HCT116 (cell line): ENCODE results near the gene HDAC11. TPM values are rescaled to one million over a fixed set of nuclear protein-coding genes. Genes with fewer than 3 reads are reported as not detected.

Experiments used
- ATAC-seq: fragments of 200-7000 bp; cut with Tn5 transposase; 2 replicates; pipeline ENCODE4 v1.9.1; 2020; ENCODE audit warnings: mild to moderate bottlenecking, moderate library complexity
- BruUV-seq: library from RNA; stranded (reverse); fragments of 400-500 nt; replicated peaks from 2 replicates; lab custom pipeline; 2021; lab: Mats Ljungman, UMichigan
- CTCF ChIA-PET: fragments of 300-600 bp; sonication (Branson Sonifier 250); formaldehyde crosslinking; loops from one replicate; lab custom pipeline; 2021; ENCODE audit warnings: antibody characterized with exemption; lab: Charles Lee
- POLR2A ChIA-PET: fragments of 300-600, 350-600 bp; sonication (Branson Sonifier 250); formaldehyde crosslinking; loops from one replicate; lab custom pipeline; 2021; ENCODE audit warnings: antibody characterized with exemption; lab: Charles Lee
- RAD21 ChIA-PET, 2 experiments: fragments of 300-600 bp; sonication (Branson Sonifier 250); formaldehyde crosslinking; loops; one replicate each; lab custom pipeline; 2023; ENCODE audit warnings: low total read pairs in 2 of 2; ENCODE audit not compliant: uncharacterized antibody in 2 of 2, unreplicated experiment in 2 of 2, low non-redundant PET in 1 of 2; lab: Charles Lee
- DNase-seq: peaks from one replicate; pipeline ENCODE4 v3.0.0-alpha.2; 2010; ENCODE audit warnings: low read depth, low spot score
- H2AFZ ChIP-seq: fragments of 200-600 bp; shearing (Covaris generic), sonication (generic); 2 replicates; pipeline ENCODE4 v1.6.1; 2017; ENCODE audit warnings: low read depth, mixed run types, mixed read lengths, antibody characterized with exemption, low read length; ENCODE audit not compliant: poor library complexity, severe bottlenecking
- H3K27ac ChIP-seq: 2 replicates; pipeline ENCODE4 v1.5.1; 2012; ENCODE audit warnings: low read depth, low read length
- H3K27me3 ChIP-seq: fragments of 200-600 bp; sonication (generic); 2 replicates; pipeline ENCODE4 v1.6.1; 2016; ENCODE audit warnings: mixed run types, low read length, mixed read lengths; ENCODE audit not compliant: insufficient read depth
- H3K36me3 ChIP-seq, 2 experiments: fragments of 200-500 bp in 1 of 2; fragments of 200-600 bp in 1 of 2; sonication (Bioruptor generic) in 1 of 2; sonication (generic) in 1 of 2; 2 replicates each; pipeline versions ENCODE4 v1.5.1 to v1.6.1; 2014 to 2016; ENCODE audit warnings: low read length in 2 of 2, inconsistent platforms in 1 of 2, mixed read lengths in 1 of 2, mixed run types in 1 of 2; ENCODE audit not compliant: insufficient read depth in 2 of 2, control insufficient read depth in 1 of 2
- H3K4me1 ChIP-seq, 2 experiments: fragments of 200-600 bp in 1 of 2; sonication (generic) in 1 of 2; 2 replicates each; pipeline versions ENCODE4 v1.5.1 to v1.6.1; 2012 to 2017; ENCODE audit warnings: low read length in 2 of 2, inconsistent platforms in 1 of 2, mild to moderate bottlenecking in 1 of 2, mixed read lengths in 1 of 2, mixed run types in 1 of 2, moderate library complexity in 1 of 2; ENCODE audit not compliant: insufficient read depth in 2 of 2, control insufficient read depth in 1 of 2
- H3K4me2 ChIP-seq: fragments of 200-600 bp; sonication (generic); 2 replicates; pipeline ENCODE4 v1.6.1; 2017; ENCODE audit warnings: mixed run types, low read length, mixed read lengths
- H3K4me3 ChIP-seq, 2 experiments: fragments of 200-600 bp in 1 of 2; sonication (generic) in 1 of 2; replicated peaks in 1 of 2; 2 replicates each; pipeline ENCODE4 v1.5.1; 2011 to 2016; ENCODE audit warnings: low read length in 2 of 2, control low read depth in 1 of 2, low read depth in 1 of 2, mild to moderate bottlenecking in 1 of 2, mixed read lengths in 1 of 2, mixed run types in 1 of 2
- H3K79me2 ChIP-seq: fragments of 200-600 bp; sonication (generic); 2 replicates; pipeline ENCODE4 v1.6.1; 2017; ENCODE audit warnings: mild to moderate bottlenecking, mixed run types, low read length, moderate library complexity, mixed read lengths; ENCODE audit not compliant: insufficient read depth
- H3K9ac ChIP-seq: fragments of 200-600 bp; sonication (generic); 2 replicates; pipeline ENCODE4 v1.6.1; 2016; ENCODE audit warnings: low read length, mixed read lengths
- H3K9me2 ChIP-seq: fragments of 200-600 bp; sonication (generic), shearing (Covaris generic); 2 replicates; pipeline ENCODE4 v1.6.1; 2017; ENCODE audit warnings: mixed run types, mild to moderate bottlenecking, moderate library complexity; ENCODE audit not compliant: insufficient read depth
- H3K9me3 ChIP-seq, 2 experiments: fragments of 200-500 bp in 1 of 2; fragments of 200-600 bp in 1 of 2; sonication (Bioruptor generic) in 1 of 2; sonication (generic) in 1 of 2; 2 replicates each; pipeline ENCODE4 v1.6.1; 2014 to 2017; ENCODE audit warnings: low read length in 2 of 2, mixed read lengths in 2 of 2, inconsistent platforms in 1 of 2, low read depth in 1 of 2, mild to moderate bottlenecking in 1 of 2, mixed run types in 1 of 2, moderate library complexity in 1 of 2; ENCODE audit not compliant: control insufficient read depth in 1 of 2, insufficient read depth in 1 of 2
- H4K20me1 ChIP-seq: fragments of 200-600 bp; sonication (generic), shearing (Covaris generic); 2 replicates; pipeline ENCODE4 v1.6.1; 2017; ENCODE audit warnings: mixed run types, mild to moderate bottlenecking, moderate library complexity; ENCODE audit not compliant: insufficient read depth
- CBX3 ChIP-seq: IDR thresholded peaks from 2 replicates; pipeline ENCODE4 v1.6.1; 2012; ENCODE audit warnings: low read depth
- CEBPB ChIP-seq: IDR thresholded peaks from 2 replicates; pipeline ENCODE4 v1.6.1; 2012; ENCODE audit warnings: low read depth
- EGR1 ChIP-seq: IDR thresholded peaks from 2 replicates; pipeline ENCODE4 v1.6.1; 2012; ENCODE audit warnings: low read depth
- ELF1 ChIP-seq: IDR thresholded peaks from 2 replicates; pipeline ENCODE4 v1.6.1; 2012; ENCODE audit warnings: low read depth, borderline replicate concordance
- EZH2phosphoT487 ChIP-seq: fragments of 200-600 bp; IDR thresholded peaks from 2 replicates; pipeline ENCODE4 v1.6.1; 2018; ENCODE audit warnings: antibody characterized with exemption, borderline replicate concordance
- FOSL1 ChIP-seq: IDR thresholded peaks from 2 replicates; pipeline ENCODE4 v1.6.1; 2012; ENCODE audit warnings: low read depth
- JUND ChIP-seq: IDR thresholded peaks from 2 replicates; pipeline ENCODE4 v1.6.1; 2012
- POLR2AphosphoS5 ChIP-seq: IDR thresholded peaks from 2 replicates; pipeline ENCODE4 v1.6.1; 2011; ENCODE audit warnings: mild to moderate bottlenecking, low read depth, low read length, moderate library complexity
- RAD21 ChIP-seq: IDR thresholded peaks from 2 replicates; pipeline ENCODE4 v1.6.1; 2012; ENCODE audit warnings: low read depth, mild to moderate bottlenecking
- SIN3A ChIP-seq: IDR thresholded peaks from 2 replicates; pipeline ENCODE4 v1.6.1; 2012; ENCODE audit warnings: low read depth
- SRF ChIP-seq: IDR thresholded peaks from 2 replicates; pipeline ENCODE4 v1.6.1; 2012; ENCODE audit warnings: low read depth
- TCF7L2 ChIP-seq: IDR thresholded peaks from 2 replicates; pipeline ENCODE4 v1.7.0; 2011; ENCODE audit warnings: borderline replicate concordance, inconsistent platforms; ENCODE audit not compliant: insufficient read depth, insufficient read length; ENCODE audit errors: extremely low read depth
- YY1 ChIP-seq: IDR thresholded peaks from 2 replicates; pipeline ENCODE4 v1.6.1; 2011; ENCODE audit warnings: low read length, low read depth, moderate library complexity, mild to moderate bottlenecking; ENCODE audit not compliant: insufficient replicate concordance; ENCODE audit errors: extremely low read depth
- ZBTB33 ChIP-seq: IDR thresholded peaks from 2 replicates; pipeline ENCODE4 v1.6.1; 2011; ENCODE audit warnings: mild to moderate bottlenecking, low read length, moderate library complexity; ENCODE audit not compliant: insufficient replicate concordance; ENCODE audit errors: extremely low read depth
- ZNF274 ChIP-seq: fragments of 200-500 bp; sonication (Bioruptor generic); IDR thresholded peaks from 2 replicates; pipeline ENCODE4 v1.6.1; 2014; ENCODE audit warnings: mild to moderate bottlenecking, low read depth, low read length, inconsistent platforms
- intact Hi-C: fragments of 100-400 bp; cut with micrococcal nuclease; formaldehyde crosslinking; loops from 2 replicates; pipeline ENCODE4 v1.10.0; 2022
- total RNA-seq: library from RNA; stranded (reverse); gene quantifications from one replicate; pipeline ENCODE4 v1.2.1, GENCODE V29; 2021; ENCODE audit not compliant: unreplicated experiment
- TF ChIP-seq, protein P1 (sequence below): IDR thresholded peaks from 2 replicates; pipeline ENCODE4 v1.6.1; 2012; ENCODE audit warnings: low read depth
- TF ChIP-seq, protein P2 (sequence below): IDR thresholded peaks from 2 replicates; pipeline ENCODE4 v1.6.1; 2012

HDAC11 gene
- total RNA-seq, 1 experiment from 2014 or later = 16.1 TPM

- H2AFZ ChIP-seq = no peak overlapping the region
- H3K9ac ChIP-seq = no peak overlapping the region
- no peak overlapping the region for H3K4me3 ChIP-seq
- ChIA-PET CTCF (no interaction called here), POLR2A (no interaction called here), RAD21 (no interaction called here)
- no peak for ATAC-seq
- no peaks in the 10 kb centered on the region for H3K79me2 ChIP-seq
- no peak overlapping the region for H3K4me2 ChIP-seq
- intact Hi-C loops = no loop called here
- no peak for DNase-seq
- H4K20me1 ChIP-seq = no peaks in the 10 kb centered on the region
- H3K27ac ChIP-seq = no peak overlapping the region
- no TSS peak for BruUV-seq
- H3K9me3 ChIP-seq = no peaks in the 10 kb centered on the region
- no peaks in the 10 kb centered on the region for H3K9me2 ChIP-seq
- TF ChIP-seq EZH2phosphoT487 = no peak
- no peak for TF ChIP-seq CBX3
- no peak for TF ChIP-seq TCF7L2
- no peak for TF ChIP-seq POLR2AphosphoS5
- TF ChIP-seq, protein P1, sequence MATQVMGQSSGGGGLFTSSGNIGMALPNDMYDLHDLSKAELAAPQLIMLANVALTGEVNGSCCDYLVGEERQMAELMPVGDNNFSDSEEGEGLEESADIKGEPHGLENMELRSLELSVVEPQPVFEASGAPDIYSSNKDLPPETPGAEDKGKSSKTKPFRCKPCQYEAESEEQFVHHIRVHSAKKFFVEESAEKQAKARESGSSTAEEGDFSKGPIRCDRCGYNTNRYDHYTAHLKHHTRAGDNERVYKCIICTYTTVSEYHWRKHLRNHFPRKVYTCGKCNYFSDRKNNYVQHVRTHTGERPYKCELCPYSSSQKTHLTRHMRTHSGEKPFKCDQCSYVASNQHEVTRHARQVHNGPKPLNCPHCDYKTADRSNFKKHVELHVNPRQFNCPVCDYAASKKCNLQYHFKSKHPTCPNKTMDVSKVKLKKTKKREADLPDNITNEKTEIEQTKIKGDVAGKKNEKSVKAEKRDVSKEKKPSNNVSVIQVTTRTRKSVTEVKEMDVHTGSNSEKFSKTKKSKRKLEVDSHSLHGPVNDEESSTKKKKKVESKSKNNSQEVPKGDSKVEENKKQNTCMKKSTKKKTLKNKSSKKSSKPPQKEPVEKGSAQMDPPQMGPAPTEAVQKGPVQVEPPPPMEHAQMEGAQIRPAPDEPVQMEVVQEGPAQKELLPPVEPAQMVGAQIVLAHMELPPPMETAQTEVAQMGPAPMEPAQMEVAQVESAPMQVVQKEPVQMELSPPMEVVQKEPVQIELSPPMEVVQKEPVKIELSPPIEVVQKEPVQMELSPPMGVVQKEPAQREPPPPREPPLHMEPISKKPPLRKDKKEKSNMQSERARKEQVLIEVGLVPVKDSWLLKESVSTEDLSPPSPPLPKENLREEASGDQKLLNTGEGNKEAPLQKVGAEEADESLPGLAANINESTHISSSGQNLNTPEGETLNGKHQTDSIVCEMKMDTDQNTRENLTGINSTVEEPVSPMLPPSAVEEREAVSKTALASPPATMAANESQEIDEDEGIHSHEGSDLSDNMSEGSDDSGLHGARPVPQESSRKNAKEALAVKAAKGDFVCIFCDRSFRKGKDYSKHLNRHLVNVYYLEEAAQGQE = no peak
- TF ChIP-seq YY1 = no peak
- no peak for TF ChIP-seq FOSL1
- TF ChIP-seq ZNF274 = no peak
- no peak for TF ChIP-seq SIN3A
- TF ChIP-seq, protein P2, sequence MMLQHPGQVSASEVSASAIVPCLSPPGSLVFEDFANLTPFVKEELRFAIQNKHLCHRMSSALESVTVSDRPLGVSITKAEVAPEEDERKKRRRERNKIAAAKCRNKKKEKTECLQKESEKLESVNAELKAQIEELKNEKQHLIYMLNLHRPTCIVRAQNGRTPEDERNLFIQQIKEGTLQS = no peak
- no peak for TF ChIP-seq EGR1
- no peak for TF ChIP-seq RAD21
- no peak for TF ChIP-seq SRF
- TF ChIP-seq ELF1 = no peak
- TF ChIP-seq CEBPB = no peak
- no peak for TF ChIP-seq ZBTB33
- TF ChIP-seq JUND = no peak
- H3K36me3 ChIP-seq = no peaks in the 10 kb centered on the region
- peaks cover 0 to 7% of the 10 kb centered on the region in 2 experiments; a peak in 1 of 4 replicates for H3K4me1 ChIP-seq
- no peaks in the 10 kb centered on the region for H3K27me3 ChIP-seq
Measured at GRCh38 chr3:13550423-13550690, 70.3 kb downstream of the HDAC11 start.
